ENCODE data around the gene CBLC. TPM values are rescaled to one million over a fixed set of nuclear protein-coding genes. Genes with fewer than 3 reads are reported as not detected.

The CBLC gene
- polyA plus RNA-seq, 1 donor from 2014 or later = not detected

- Histone ChIP-seq H3K79me2 (replicated peaks; ENCODE audit: insufficient read depth, low read length) (no peaks in the 10 kb centered on the region), H3K27me3 (ENCODE audit: insufficient read depth, low read depth, low read length) (no peaks in the 10 kb centered on the region)
Observed at GRCh38 chr19:44795398-44795987, 17.8 kb downstream of the CBLC start.

GRCh38 chr19:44796701-44797115 lies 19.0 kb downstream of the CBLC start:
- Histone ChIP-seq H3K4me3 (ENCODE audit: low read length) (no peak overlapping the region), H3K9me2 (ENCODE audit: insufficient read depth, low read length) (no peaks in the 10 kb centered on the region), H3K9me3 (ENCODE audit: low read length) (no peaks in the 10 kb centered on the region), H3K79me2 (replicated peaks; ENCODE audit: insufficient read depth, low read length) (no peaks in the 10 kb centered on the region), H4K20me1 (ENCODE audit: insufficient read depth) (no peaks in the 10 kb centered on the region), H3K27ac (ENCODE audit: low read length) (no peak overlapping the region), H2AFZ (ENCODE audit: low read depth, low read length) (no peak overlapping the region), H3K27me3 (ENCODE audit: insufficient read depth, low read depth, low read length) (no peaks in the 10 kb centered on the region), H3K4me2 (ENCODE audit: low read length) (no peak overlapping the region), H3F3A (ENCODE audit: insufficient read depth, low read length, poor library complexity, severe bottlenecking) (no peaks in the 10 kb centered on the region), H3K9ac (ENCODE audit: low read length) (no peak overlapping the region), H3K36me3 (ENCODE audit: insufficient read depth, low read length) (no peaks in the 10 kb centered on the region)
- no peak for TF ChIP-seq EP300 (conservative IDR thresholded peaks at IDR 0.05; ENCODE audit: poor library complexity, severe bottlenecking)
- no peak for TF ChIP-seq CTCF (IDR thresholded peaks at IDR 0.05; ENCODE audit: poor library complexity, severe bottlenecking)
- TF ChIP-seq EZH2 (IDR thresholded peaks at IDR 0.05; ENCODE audit: borderline replicate concordance, insufficient read depth, low read length, poor library complexity, severe bottlenecking) = no peak
- TF ChIP-seq RAD21 (conservative IDR thresholded peaks at IDR 0.05) = no peak
- TF ChIP-seq POLR2AphosphoS5 (IDR thresholded peaks at IDR 0.05) = no peak
- TF ChIP-seq TAF1 (IDR thresholded peaks at IDR 0.05; ENCODE audit: low read depth) = no peak

More at GRCh38 chr19:44795398-44795987, 17.8 kb downstream of the CBLC start:
- Histone ChIP-seq H3K36me3 (ENCODE audit: insufficient read depth, low read length) (no peaks in the 10 kb centered on the region), H3K4me2 (ENCODE audit: low read length) (no peak overlapping the region), H3K27ac (ENCODE audit: low read length) (no peak overlapping the region), H3K9ac (ENCODE audit: low read length) (no peak overlapping the region), H4K20me1 (ENCODE audit: insufficient read depth) (no peaks in the 10 kb centered on the region), H2AFZ (ENCODE audit: low read depth, low read length) (no peak overlapping the region), H3F3A (ENCODE audit: insufficient read depth, low read length, poor library complexity, severe bottlenecking) (no peaks in the 10 kb centered on the region), H3K4me3 (ENCODE audit: low read length) (no peak overlapping the region), H3K9me2 (ENCODE audit: insufficient read depth, low read length) (no peaks in the 10 kb centered on the region), H3K9me3 (ENCODE audit: low read length) (no peaks in the 10 kb centered on the region)
- TF ChIP-seq EZH2 (IDR thresholded peaks at IDR 0.05; ENCODE audit: borderline replicate concordance, insufficient read depth, low read length, poor library complexity, severe bottlenecking) (no peak), REST (IDR thresholded peaks at IDR 0.05; ENCODE audit: borderline replicate concordance) (no peak), SMC3 (conservative IDR thresholded peaks at IDR 0.05; ENCODE audit: poor library complexity) (no peak), CTCF (IDR thresholded peaks at IDR 0.05; ENCODE audit: poor library complexity, severe bottlenecking) (no peak), POLR2AphosphoS5 (IDR thresholded peaks at IDR 0.05) (no peak), EP300 (conservative IDR thresholded peaks at IDR 0.05; ENCODE audit: poor library complexity, severe bottlenecking) (no peak), TAF1 (IDR thresholded peaks at IDR 0.05; ENCODE audit: low read depth) (no peak), MXI1 (conservative IDR thresholded peaks at IDR 0.05; ENCODE audit: poor library complexity, severe bottlenecking) (no peak), RAD21 (conservative IDR thresholded peaks at IDR 0.05) (no peak)

Measured in neural cell (in vitro differentiated cells).